Kasumi-1 (cell line): ENCODE results near the gene KLHDC8A.

Source experiments
- DNase-seq, 2 experiments: peaks; one replicate each; lab custom pipeline; 2025; lab: John Stamatoyannopoulos, UW

The KLHDC8A gene

GRCh38 chr1:205344066-205344928, 12.4 kb downstream of the KLHDC8A start:
- DNase-seq, result no peak

- no peak for DNase-seq
These were observed 13.2 kb downstream of the KLHDC8A start for GRCh38 chr1:205343431-205344065.

GRCh38 chr1:205342986-205343385, 13.7 kb downstream of the KLHDC8A start:
- DNase-seq, result no peak

GRCh38 chr1:205340676-205341075, 16.0 kb downstream of the KLHDC8A start:
- no peak for DNase-seq

- DNase-seq, result no peak
These were observed 17.0 kb downstream of the KLHDC8A start for GRCh38 chr1:205339717-205340116.

GRCh38 chr1:205339197-205339702, 17.5 kb downstream of the KLHDC8A start:
- DNase-seq, result no peak

GRCh38 chr1:205338011-205338410, 18.7 kb downstream of the KLHDC8A start:
- no peak for DNase-seq

- no peak for DNase-seq
These were observed 19.2 kb downstream of the KLHDC8A start for GRCh38 chr1:205337481-205337880.

DNA sequence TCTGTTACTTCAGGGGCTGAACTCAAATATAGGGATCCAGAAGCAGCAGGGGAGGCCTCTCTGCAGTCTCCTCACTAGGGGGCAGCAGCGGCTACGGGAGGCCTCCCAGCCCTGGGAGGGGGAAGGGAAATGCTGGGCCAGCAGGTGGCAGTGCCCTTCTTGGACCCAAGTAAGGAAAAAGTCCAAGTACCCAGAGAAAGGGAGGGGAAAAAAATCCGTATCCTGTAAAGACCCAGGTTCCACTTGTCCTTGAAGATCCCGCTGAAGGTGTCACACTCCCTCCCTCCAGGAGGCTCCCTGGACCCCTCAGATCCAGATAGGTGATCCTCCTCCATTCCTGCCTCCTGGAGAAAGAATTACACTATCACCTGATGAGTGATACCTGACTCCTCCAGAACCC, 21.0 kb downstream of the KLHDC8A start:
- DNase-seq, result peak; percentile 67 to 68

GRCh38 chr1:205332015-205332791, 24.5 kb downstream of the KLHDC8A start:
- DNase-seq, result no peak

GRCh38 chr1:205330150-205330549, 26.6 kb downstream of the KLHDC8A start:
- no peak for DNase-seq

GRCh38 chr1:205329719-205330118, 27.0 kb downstream of the KLHDC8A start:
- DNase-seq, result no peak

GRCh38 chr1:205328476-205328875, 28.2 kb downstream of the KLHDC8A start:
- no peak for DNase-seq

DNA sequence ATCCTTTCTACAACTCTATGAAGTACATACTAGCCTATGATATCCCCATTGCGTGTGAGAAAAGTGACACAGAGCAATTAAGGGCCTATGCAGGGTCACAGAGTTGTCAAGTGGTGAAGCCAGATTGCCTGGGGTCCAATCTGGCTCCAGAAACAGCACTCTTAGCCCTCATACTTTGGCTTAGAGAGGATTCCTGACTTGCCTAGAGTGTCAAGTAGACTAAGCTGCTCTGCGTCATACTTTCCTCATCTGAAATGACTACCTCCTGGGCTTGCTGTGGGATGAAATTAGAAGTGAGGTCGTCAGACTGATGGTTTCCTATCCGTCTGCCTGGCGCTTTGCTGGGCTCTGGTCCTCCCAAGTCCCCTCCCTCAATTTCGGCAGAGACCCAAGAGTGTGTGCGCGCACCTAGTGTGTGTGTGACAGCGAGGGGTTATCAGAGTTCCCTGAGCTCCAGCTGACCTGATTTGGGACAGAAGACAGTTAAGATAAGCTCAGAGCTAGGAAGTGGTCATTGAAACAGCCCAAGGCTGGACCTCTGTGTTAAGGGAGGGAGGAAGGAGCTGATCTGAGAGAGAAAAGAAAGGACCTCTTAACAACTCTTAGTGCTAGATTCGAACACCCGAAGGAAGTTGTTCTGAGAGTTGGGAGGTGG, 29.8 kb downstream of the KLHDC8A start:
- no peak for DNase-seq

DNA sequence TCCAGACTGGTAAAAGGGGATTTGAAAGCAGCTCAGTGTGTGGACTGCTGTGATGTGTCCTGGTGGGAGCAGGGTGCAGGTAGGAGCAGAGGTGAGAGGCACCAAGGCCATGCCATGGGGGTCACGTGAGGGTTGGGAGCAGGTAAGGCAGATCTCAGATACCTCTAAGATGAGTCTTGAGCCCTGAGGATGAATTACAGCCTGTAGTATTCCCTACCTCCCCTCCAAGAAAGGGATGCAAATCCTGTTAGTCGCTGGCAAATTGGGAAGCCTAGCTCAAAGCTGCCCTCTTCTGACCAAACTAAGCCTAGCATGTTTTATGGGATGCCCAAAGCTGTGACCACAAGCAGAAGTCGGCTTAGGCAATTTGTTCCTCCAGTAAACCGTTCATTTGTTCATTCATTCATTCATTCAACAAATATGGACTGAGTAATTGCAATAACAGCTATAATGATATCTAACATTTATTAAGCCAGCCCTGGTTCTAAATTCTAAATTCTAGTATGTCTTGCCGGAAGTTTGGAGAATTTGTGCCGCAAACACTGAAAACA, 31.3 kb downstream of the KLHDC8A start:
- peak; percentile 62 to 64 for DNase-seq

DNA sequence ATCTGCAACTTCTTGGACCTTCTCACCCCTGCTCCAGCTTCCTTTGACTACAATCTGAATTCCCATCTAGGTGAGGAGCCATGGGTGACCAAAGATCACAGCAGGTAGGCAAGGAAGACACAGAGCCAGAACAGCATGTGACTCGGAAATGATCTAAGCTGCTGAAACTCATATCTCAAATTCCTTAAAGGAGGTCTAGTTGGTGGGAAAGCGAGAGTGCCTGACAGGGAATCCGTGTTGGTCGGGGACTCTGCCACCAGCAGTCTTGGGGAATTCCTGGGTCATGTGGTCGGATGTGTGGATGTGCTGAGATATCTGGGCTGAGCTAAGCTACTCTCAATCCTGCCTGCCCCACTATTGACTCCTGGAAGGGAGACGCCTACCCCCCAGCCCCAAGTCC, 31.9 kb downstream of the KLHDC8A start:
- no peak for DNase-seq

DNA sequence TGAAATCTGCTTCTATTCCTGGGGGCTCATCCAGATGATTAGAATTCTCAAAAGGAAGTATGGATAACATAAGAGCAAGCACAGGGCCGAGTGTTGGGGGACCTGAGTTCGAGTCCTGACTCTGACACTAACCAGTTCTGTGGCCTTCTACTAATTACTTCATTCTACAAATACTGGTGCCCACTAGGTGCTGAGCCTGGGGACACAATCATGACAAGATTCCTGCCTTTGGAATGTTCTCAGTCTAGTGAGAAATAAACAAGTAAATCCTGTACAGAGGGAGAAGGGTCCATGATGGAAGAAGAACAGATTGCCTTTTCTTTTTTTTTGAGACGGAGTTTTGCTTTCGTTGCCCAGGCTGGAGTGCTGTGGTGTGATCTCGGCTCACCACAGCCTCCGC, 32.9 kb downstream of the KLHDC8A start:
- no peak for DNase-seq

- no peak for DNase-seq
These were observed 34.8 kb downstream of the KLHDC8A start for GRCh38 chr1:205321959-205322283.

- DNase-seq, result no peak
These were observed 35.4 kb downstream of the KLHDC8A start, which contains the start of gene NUAK2 for GRCh38 chr1:205321162-205321958. NUAK2 (minus strand) TSS chr1:205321745; CDS start chr1:205321628, 117 bp downstream.

GRCh38 chr1:205319081-205320018, 37.4 kb downstream of the KLHDC8A start:
- peak; percentile 37 to 43 for DNase-seq
